Effector CD8-positive, alpha-beta T cell (primary cell): ENCODE data around the gene PPP1R15B.

ENCODE experiments used
- DNase-seq: peaks from one replicate; lab custom pipeline; 2025; lab: John Stamatoyannopoulos, UW

PPP1R15B gene

GRCh38 chr1:204366759-204367158 is 44.9 kb downstream of the PPP1R15B start:
- DNase-seq: no peak

GRCh38 chr1:204363335-204364114 is 48.1 kb downstream of the PPP1R15B start:
- peak; percentile 55 for DNase-seq

GRCh38 chr1:204362984-204363334 is 48.7 kb downstream of the PPP1R15B start:
- DNase-seq: no peak

- DNase-seq: no peak
These were observed 49.8 kb downstream of the PPP1R15B start for GRCh38 chr1:204361781-204362180.

- no peak for DNase-seq
These were observed 50.3 kb downstream of the PPP1R15B start for GRCh38 chr1:204361341-204361771.

- DNase-seq: no peak
These were observed 51.3 kb downstream of the PPP1R15B start for GRCh38 chr1:204360314-204360713.

GRCh38 chr1:204359474-204360255 is 52.0 kb downstream of the PPP1R15B start, which contains the start of gene PLEKHA6:
TSS of gene PLEKHA6 (minus strand) at chr1:204359929. CDS start at chr1:204273727, 86,202 bp downstream.
- DNase-seq: no peak

- no peak for DNase-seq
These were observed 52.5 kb downstream of the PPP1R15B start for GRCh38 chr1:204359131-204359473.

- no peak for DNase-seq
These were observed 53.0 kb downstream of the PPP1R15B start for GRCh38 chr1:204358605-204359004.

- DNase-seq: no peak
These were observed 53.8 kb downstream of the PPP1R15B start for GRCh38 chr1:204357551-204358490.

GRCh38 chr1:204356997-204357396 is 54.6 kb downstream of the PPP1R15B start:
- DNase-seq: no peak

GRCh38 chr1:204355913-204356312 is 55.7 kb downstream of the PPP1R15B start:
- no peak for DNase-seq

- DNase-seq: no peak
These were observed 57.0 kb downstream of the PPP1R15B start for GRCh38 chr1:204354579-204354978.
